Loucy (cell line): ENCODE data around the gene CCKAR.

Source experiments
- CTCF ChIP-seq: fragments of 200-600 bp; sonication (generic); conservative IDR thresholded peaks from 2 replicates; pipeline ENCODE4 v1.5.1; 2014; ENCODE audit warnings: mild to moderate bottlenecking, antibody characterized with exemption, low read length
- EZH2phosphoT487 ChIP-seq: fragments of 200-600 bp; IDR thresholded peaks from 2 replicates; pipeline ENCODE4 v1.6.1; 2018; ENCODE audit warnings: antibody characterized with exemption, mild to moderate bottlenecking, moderate library complexity, borderline replicate concordance

- TF ChIP-seq EZH2phosphoT487 (no peak), CTCF (no peak)
Observed at GRCh38 chr4:26434030-26434639, 56.1 kb downstream of the CCKAR start.
